ENCODE measurements around the gene PCDHGB6.

GRCh38 chr5:141421489-141421855 lies 13.7 kb downstream of the PCDHGB6 start:
- TF ChIP-seq POLR2AphosphoS5 (IDR thresholded peaks at IDR 0.05; ENCODE audit: low read depth) = no peak
- no peak for TF ChIP-seq CTCF (conservative IDR thresholded peaks at IDR 0.05; ENCODE audit: low read depth in 2 of 2)
- no peak for TF ChIP-seq NANOG (IDR thresholded peaks at IDR 0.05; ENCODE audit: borderline replicate concordance)
- TF ChIP-seq EZH2 (IDR thresholded peaks at IDR 0.05; ENCODE audit: low read depth, unreplicated experiment) = no peak
- no peak for TF ChIP-seq ETS1 (IDR thresholded peaks at IDR 0.05)
- TF ChIP-seq CREB1 (CRISPR knock-in tag; IDR thresholded peaks at IDR 0.05; ENCODE audit: low read depth) = no peak
- no peak for TF ChIP-seq STAT1 (IDR thresholded peaks at IDR 0.05; ENCODE audit: unreplicated experiment)
- TF ChIP-seq EZH2phosphoT487 (IDR thresholded peaks at IDR 0.05; ENCODE audit: unreplicated experiment) = no peak
- TF ChIP-seq JUNB (IDR thresholded peaks at IDR 0.05; ENCODE audit: unreplicated experiment) = no peak
- no peak for TF ChIP-seq ZNF114 (CRISPR knock-in tag; IDR thresholded peaks at IDR 0.05)
- no peak for TF ChIP-seq REST (IDR thresholded peaks at IDR 0.05; ENCODE audit: unreplicated experiment)

Data from GM23338 (cell line).